ENCODE results near the gene RNASEH2A. TPM values are rescaled to one million over a fixed set of nuclear protein-coding genes. Genes with fewer than 3 reads are reported as not detected.

Gene RNASEH2A
- total RNA-seq, 1 experiment from 2014 or later: 79.5 TPM

DNA sequence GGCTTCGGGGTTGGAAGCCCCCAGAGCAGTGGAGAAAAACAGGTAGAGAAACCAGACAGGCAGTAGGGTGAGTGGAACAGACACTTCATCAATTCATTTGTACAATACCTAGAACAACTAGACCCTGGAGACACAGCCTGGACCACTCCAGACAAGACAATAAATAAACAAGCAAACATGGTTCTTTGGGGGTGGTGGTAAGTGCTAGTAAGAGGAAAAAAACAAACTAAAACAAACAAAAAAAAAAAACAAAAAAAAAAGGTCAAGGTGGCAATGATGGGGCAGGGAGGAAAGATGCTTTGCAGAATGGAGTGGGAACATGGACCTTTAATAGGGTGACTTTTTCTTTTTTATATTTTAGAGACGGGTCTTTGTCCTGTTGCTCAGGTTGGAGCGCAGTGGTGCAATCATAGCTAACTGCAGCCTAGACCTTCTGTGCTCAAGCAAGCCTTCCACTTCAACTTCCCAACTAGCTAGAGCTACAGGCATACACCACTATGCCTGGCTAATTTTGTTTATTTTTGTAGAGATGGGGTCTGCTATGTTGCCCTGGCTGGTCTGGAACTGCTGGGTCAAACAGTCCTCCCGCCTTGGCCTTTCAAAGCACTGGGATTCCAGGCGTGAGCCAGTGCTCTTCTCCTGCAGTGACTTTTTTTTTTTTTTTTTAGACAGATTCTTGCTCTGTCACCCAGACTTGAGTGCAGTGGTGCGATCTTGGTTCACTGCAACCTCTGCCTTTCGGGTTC lies 12.0 kb upstream of the RNASEH2A start:
- Histone ChIP-seq H3K23ac (ENCODE audit: insufficient read length, low read depth, low read length) (no peak overlapping the region), H2BK15ac (ENCODE audit: low read depth, low read length) (no peak overlapping the region), H2BK120ac (ENCODE audit: low read depth, low read length, poor library complexity, severe bottlenecking) (no peak overlapping the region), H4K5ac (ENCODE audit: insufficient read length, low read depth, low read length) (no peak overlapping the region), H3K18ac (ENCODE audit: insufficient read length, low read depth, low read length) (peak overlapping the region; percentile 95), H3K56ac (ENCODE audit: insufficient read length, low read depth, low read length) (no peak overlapping the region), H3K4ac (ENCODE audit: low read depth, low read length) (no peak overlapping the region; the same call in 1 of the 2 replicates), H2BK20ac (ENCODE audit: low read depth, low read length, poor library complexity, severe bottlenecking) (no peak overlapping the region), H3K79me1 (ENCODE audit: insufficient read depth, low read depth, low read length, poor library complexity, severe bottlenecking) (no peaks in the 10 kb centered on the region), H4K91ac (ENCODE audit: insufficient read length, low read depth, low read length) (no peak overlapping the region), H3K27me3 (ENCODE audit: insufficient read depth, low read length) (no peaks in the 10 kb centered on the region; the same call in 1 of the 2 replicates), H3K4me1 (ENCODE audit: insufficient read depth, low read length) (no peaks in the 10 kb centered on the region; the same call in 1 of the 2 replicates), H2BK12ac (ENCODE audit: insufficient read length, low read depth, low read length) (no peak overlapping the region), H3K79me2 (ENCODE audit: insufficient read depth, low read length) (no peaks in the 10 kb centered on the region), H2BK5ac (ENCODE audit: insufficient read length, low read length) (no peak overlapping the region), H3K27ac (ENCODE audit: insufficient read length, low read depth, low read length) (no peak overlapping the region), H2AFZ (ENCODE audit: low read length) (no peak overlapping the region), H3K9me3 (ENCODE audit: control insufficient read depth, low read depth, low read length) (no peaks in the 10 kb centered on the region), H4K8ac (replicated peaks; ENCODE audit: insufficient read length, low read depth, low read length) (no peak overlapping the region), H3K14ac (ENCODE audit: insufficient read depth, low read length) (peak overlapping the region; percentile 81; the same call in 1 of the 2 replicates), H3K9ac (ENCODE audit: extremely low read depth, insufficient read length, low read length) (peak overlapping the region; percentile 19), H3T11ph (ENCODE audit: low read length) (no peak overlapping the region), H2AK5ac (ENCODE audit: insufficient read length, low read length) (no peak overlapping the region), H4K20me1 (ENCODE audit: control insufficient read depth, insufficient read depth, insufficient read length) (no peaks in the 10 kb centered on the region), H3K4me2 (ENCODE audit: insufficient read depth, insufficient read length, low read length) (peak overlapping the region; percentile 35), H3K23me2 (ENCODE audit: insufficient read length, low read depth, low read length, poor library complexity, severe bottlenecking) (peaks cover 35% of the 10 kb centered on the region)
- Mint-ChIP-seq H3K4me3 (peak overlapping the region; percentile 54 to 78), H3K36me3 (ENCODE audit: insufficient read depth in 1 of 3, low read depth in 3 of 3) (peaks cover 6 to 26% (median 20%) of the 10 kb centered on the region in 3 experiments; a peak in 6 of 7 replicates), H3K4me1 (peaks cover 27% of the 10 kb centered on the region in 2 experiments), H3K27ac (peak overlapping the region in 1 of 3 experiments; percentile 46; a peak in 4 of 7 replicates), H3K27me3 (ENCODE audit: low read depth) (peaks cover 8% of the 10 kb centered on the region), H3K9me3 (no peaks in the 10 kb centered on the region)
- WGBS (ENCODE audit: extremely low coverage, insufficient read length, low lambda C conversion rate): no CpG with 5 or more reads among the region's 7 CpGs
- TF ChIP-seq, protein P1, sequence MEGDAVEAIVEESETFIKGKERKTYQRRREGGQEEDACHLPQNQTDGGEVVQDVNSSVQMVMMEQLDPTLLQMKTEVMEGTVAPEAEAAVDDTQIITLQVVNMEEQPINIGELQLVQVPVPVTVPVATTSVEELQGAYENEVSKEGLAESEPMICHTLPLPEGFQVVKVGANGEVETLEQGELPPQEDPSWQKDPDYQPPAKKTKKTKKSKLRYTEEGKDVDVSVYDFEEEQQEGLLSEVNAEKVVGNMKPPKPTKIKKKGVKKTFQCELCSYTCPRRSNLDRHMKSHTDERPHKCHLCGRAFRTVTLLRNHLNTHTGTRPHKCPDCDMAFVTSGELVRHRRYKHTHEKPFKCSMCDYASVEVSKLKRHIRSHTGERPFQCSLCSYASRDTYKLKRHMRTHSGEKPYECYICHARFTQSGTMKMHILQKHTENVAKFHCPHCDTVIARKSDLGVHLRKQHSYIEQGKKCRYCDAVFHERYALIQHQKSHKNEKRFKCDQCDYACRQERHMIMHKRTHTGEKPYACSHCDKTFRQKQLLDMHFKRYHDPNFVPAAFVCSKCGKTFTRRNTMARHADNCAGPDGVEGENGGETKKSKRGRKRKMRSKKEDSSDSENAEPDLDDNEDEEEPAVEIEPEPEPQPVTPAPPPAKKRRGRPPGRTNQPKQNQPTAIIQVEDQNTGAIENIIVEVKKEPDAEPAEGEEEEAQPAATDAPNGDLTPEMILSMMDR (conservative IDR thresholded peaks at IDR 0.05): no peak
- DNase-seq: no peak
